ENCODE data around the gene RPL21. TPM values are rescaled to one million over a fixed set of nuclear protein-coding genes. Genes with fewer than 3 reads are reported as not detected.
A peak's percentile ranks its signal among the peaks of the same experiment; 100 is the strongest.
"Not testable (repeated sequence)": the region's sequence is repeated elsewhere in the genome, so short reads cannot be mapped to it uniquely, and the experiment has no call there.

RPL21 gene
- total RNA-seq, 1 donor from 2014 or later, result 802 TPM

GRCh38 chr13:27283906-27284493 lies 32.6 kb downstream of the RPL21 start:
- Mint-ChIP-seq H3K4me3 (ENCODE audit: unreplicated experiment) (no peak overlapping the region), H3K27me3 (ENCODE audit: unreplicated experiment) (no peaks in the 10 kb centered on the region), H3K27ac (ENCODE audit: unreplicated experiment) (no peak overlapping the region), H3K36me3 (ENCODE audit: unreplicated experiment) (no peaks in the 10 kb centered on the region), H3K9me3 (ENCODE audit: unreplicated experiment) (no peaks in the 10 kb centered on the region), H3K4me1 (ENCODE audit: unreplicated experiment) (peaks cover 6% of the 10 kb centered on the region)
- TF ChIP-seq CTCF (IDR thresholded peaks at IDR 0.05), result peak; percentile 49
- no peak for DNase-seq (ENCODE audit: extremely low spot score, unreplicated experiment)

- Mint-ChIP-seq H3K27ac (ENCODE audit: unreplicated experiment) (no peak overlapping the region), H3K4me3 (ENCODE audit: unreplicated experiment) (no peak overlapping the region), H3K27me3 (ENCODE audit: unreplicated experiment) (peaks cover 6% of the 10 kb centered on the region), H3K4me1 (ENCODE audit: unreplicated experiment) (peaks cover 11% of the 10 kb centered on the region), H3K36me3 (ENCODE audit: unreplicated experiment) (no peaks in the 10 kb centered on the region), H3K9me3 (ENCODE audit: unreplicated experiment) (no peaks in the 10 kb centered on the region)
- TF ChIP-seq CTCF (IDR thresholded peaks at IDR 0.05), result no peak
- no peak for DNase-seq (ENCODE audit: extremely low spot score, unreplicated experiment)
Measured at GRCh38 chr13:27288392-27288791, 37.0 kb downstream of the RPL21 start.

- no peak for TF ChIP-seq CTCF (IDR thresholded peaks at IDR 0.05)
- Mint-ChIP-seq H3K4me3 (ENCODE audit: unreplicated experiment) (no peak overlapping the region), H3K9me3 (ENCODE audit: unreplicated experiment) (no peaks in the 10 kb centered on the region), H3K4me1 (ENCODE audit: unreplicated experiment) (peaks cover 11% of the 10 kb centered on the region), H3K27ac (ENCODE audit: unreplicated experiment) (no peak overlapping the region), H3K36me3 (ENCODE audit: unreplicated experiment) (no peaks in the 10 kb centered on the region), H3K27me3 (ENCODE audit: unreplicated experiment) (peaks cover 13% of the 10 kb centered on the region)
- DNase-seq (ENCODE audit: extremely low spot score, unreplicated experiment), result no peak
Measured at GRCh38 chr13:27289011-27289665, 37.8 kb downstream of the RPL21 start.

- H3K27ac Mint-ChIP-seq (ENCODE audit: unreplicated experiment), result no peak overlapping the region
- H3K4me1 Mint-ChIP-seq (ENCODE audit: unreplicated experiment), result peaks cover 11% of the 10 kb centered on the region
- no peak for DNase-seq (ENCODE audit: extremely low spot score, unreplicated experiment)
- H3K27me3 Mint-ChIP-seq (ENCODE audit: unreplicated experiment), result peaks cover 18% of the 10 kb centered on the region
- no peaks in the 10 kb centered on the region for H3K36me3 Mint-ChIP-seq (ENCODE audit: unreplicated experiment)
- TF ChIP-seq CTCF (IDR thresholded peaks at IDR 0.05), result no peak
- H3K4me3 Mint-ChIP-seq (ENCODE audit: unreplicated experiment), result no peak overlapping the region
- H3K9me3 Mint-ChIP-seq (ENCODE audit: unreplicated experiment), result no peaks in the 10 kb centered on the region
Measured at GRCh38 chr13:27290715-27291114, 39.4 kb downstream of the RPL21 start.

GRCh38 chr13:27291967-27292366 lies 40.6 kb downstream of the RPL21 start:
- H3K36me3 Mint-ChIP-seq (ENCODE audit: unreplicated experiment); DNase-seq (ENCODE audit: extremely low spot score, unreplicated experiment); H3K9me3 Mint-ChIP-seq (ENCODE audit: unreplicated experiment); H3K4me3 Mint-ChIP-seq (ENCODE audit: unreplicated experiment); H3K27ac Mint-ChIP-seq (ENCODE audit: unreplicated experiment): not testable (repeated sequence)
- peaks cover 21% of the 10 kb centered on the region for H3K27me3 Mint-ChIP-seq (ENCODE audit: unreplicated experiment)
- H3K4me1 Mint-ChIP-seq (ENCODE audit: unreplicated experiment), result peaks cover 11% of the 10 kb centered on the region
